Hypothalamus (tissue), 51 donors: ENCODE results near the gene KIF3C.

Experiments
- DNase-seq, 51 donors: peaks; one replicate each; lab custom pipeline; 2025; lab: John Stamatoyannopoulos, UW

The KIF3C gene

DNA sequence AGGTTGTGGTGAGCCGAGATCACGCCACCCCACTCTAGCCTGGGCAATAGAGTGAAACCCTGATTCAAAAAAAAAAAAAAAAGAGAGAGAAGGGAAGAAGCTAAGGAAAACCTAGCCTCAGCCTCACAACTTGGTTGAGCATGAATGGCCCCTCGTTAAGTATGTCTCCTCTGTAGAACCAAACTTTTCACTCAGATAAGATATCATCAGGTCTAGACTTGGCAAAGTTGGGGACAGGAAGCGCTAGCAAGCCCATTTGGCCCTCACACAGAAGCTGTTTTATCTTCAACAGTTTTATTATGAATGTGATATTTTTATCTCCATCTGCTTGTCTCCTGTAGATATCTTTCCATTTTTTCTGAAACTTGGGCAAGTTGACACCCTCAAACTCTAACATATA, 100.5 kb downstream of the KIF3C start:
- no peak for DNase-seq

DNA sequence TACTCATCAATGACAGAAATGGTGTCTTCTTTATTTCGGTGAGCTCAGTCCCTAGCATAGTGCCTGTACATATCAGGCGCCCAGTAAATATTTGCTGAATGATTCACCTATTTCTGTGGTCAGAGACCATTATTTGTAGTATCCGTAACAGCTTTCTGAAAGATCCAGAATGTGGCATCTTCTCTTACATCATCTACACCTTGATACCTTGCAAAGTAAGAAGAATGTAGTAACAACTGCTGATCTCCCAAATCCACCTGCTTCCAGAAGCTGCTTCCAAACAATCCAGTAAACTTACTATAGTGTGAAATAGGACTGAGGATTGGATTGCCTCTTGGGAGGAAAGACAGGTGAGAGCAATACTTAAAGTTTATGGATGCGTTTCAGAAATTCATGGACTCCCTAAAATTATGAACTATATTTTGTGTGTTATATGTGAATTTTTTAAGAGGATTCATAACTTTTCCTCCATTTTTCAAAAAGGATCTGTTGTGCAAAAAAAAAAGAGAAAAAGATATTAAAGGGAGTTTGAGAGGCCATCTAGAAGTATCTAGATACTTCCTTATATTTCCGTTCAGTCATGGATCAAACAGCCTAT, 103.1 kb downstream of the KIF3C start:
- no peak for DNase-seq

GRCh38 chr2:25878361-25879132, 103.8 kb downstream of the KIF3C start, which contains the start of gene ASXL2:
Gene ASXL2, minus strand, starts transcription at chr2:25878487. Its CDS starts 265 bp downstream, at chr2:25878222.
- peak; percentile 72 to 98 (median 94) for DNase-seq

DNA sequence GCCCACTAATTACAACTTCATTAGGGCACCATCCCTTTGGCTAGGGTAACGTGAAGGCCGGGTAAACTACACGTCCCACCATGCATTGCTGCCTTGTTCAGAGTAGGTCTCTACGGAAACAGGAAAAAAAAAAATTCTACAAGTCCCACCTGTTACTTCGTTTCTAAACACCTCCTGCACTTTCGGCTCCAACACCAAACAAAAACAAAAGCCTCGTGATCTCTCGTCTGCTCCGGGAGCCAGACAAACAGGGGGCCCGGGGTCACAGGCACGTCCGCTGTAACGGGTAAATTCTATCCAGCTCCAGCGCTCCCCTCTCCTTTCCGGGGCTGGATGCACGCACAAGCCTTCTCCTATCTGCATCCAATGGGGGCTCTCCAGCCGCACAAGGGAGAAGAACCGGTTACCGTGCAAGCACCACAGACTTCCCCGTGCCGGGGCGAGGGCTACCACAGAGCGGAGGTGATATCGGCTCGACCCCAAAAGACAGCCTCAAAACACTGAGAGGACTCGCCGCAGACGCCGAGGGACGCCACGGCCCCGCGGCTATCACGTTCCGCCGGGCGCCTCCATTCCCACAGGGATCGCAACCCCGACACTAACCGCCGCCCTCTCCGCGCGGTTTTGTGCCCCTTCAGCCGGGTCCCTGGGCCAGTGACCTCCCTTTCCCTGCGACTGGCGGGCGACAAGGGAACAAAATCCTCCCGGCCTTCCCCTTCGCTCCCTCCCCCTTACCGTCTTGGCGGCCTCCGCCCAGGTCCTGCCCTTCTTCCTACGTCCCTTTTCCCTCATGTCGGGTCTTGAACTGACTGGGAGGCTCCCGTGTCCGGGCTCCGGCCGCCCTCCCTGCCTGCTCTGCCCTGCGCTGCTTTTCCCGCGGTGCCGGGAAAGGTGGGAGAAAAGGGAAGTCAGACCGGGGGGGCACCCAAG, 104.6 kb downstream of the KIF3C start:
- DNase-seq: peak in 45 of 51 donors; percentile 9 to 95 (median 42)
